Stimulated activated CD4-positive, alpha-beta T cell treated with anti-CD3 and anti-CD28 coated beads, Interleukin-4, amount 100 ng/mL, for 48 hours (primary cell): Measurements from ENCODE around the gene TBC1D3D.
"Not testable (repeated sequence)": the region's sequence is repeated elsewhere in the genome, so short reads cannot be mapped to it uniquely, and the experiment has no call there.

ENCODE experiments used
- DNase-seq, 2 donors: peaks; one replicate each; pipeline ENCODE4 v3.0.0-alpha.2; 2020; ENCODE audit warnings: low read depth in 2 of 2

The TBC1D3D gene

DNA sequence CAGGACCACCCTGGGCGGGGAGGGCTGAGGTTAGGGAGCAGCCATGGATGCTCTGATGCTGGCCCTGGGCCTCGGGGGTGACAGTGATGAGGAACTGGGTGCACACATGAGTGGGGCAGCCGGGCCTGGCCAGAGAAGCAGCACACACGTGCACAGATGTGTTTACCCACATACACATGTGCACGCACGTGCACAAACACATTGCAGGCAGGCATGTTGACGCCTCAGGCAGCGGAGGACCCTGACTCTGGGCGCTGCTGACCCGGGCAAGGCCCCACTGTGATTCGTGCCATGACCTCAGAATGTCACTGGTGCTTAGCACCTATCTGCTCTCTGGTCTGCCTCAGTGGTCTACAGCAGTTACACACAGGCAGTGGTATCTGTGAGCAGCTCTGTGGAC lies at the start of gene TBC1D3D:
TBC1D3D (plus strand) TSS at position 301 of the 400 bp plus-strand sequence. CDS start 1,585 bp downstream, outside the sequence.
- not testable (repeated sequence) for DNase-seq

GRCh38 chr17:37988960-37989359 lies 14.8 kb upstream of the TBC1D3D start, which contains the start of gene TBC1D3L:
Gene TBC1D3L, minus strand, starts transcription at chr17:37989060. Its CDS starts 1,540 bp downstream, at chr17:37987520.
- not testable (repeated sequence) for DNase-seq
